ENCODE measurements around the gene KIFC3.
"Not testable (repeated sequence)": the region's sequence is repeated elsewhere in the genome, so short reads cannot be mapped to it uniquely, and the experiment has no call there.

Gene KIFC3

GRCh38 chr16:57823836-57824235 is 21.5 kb upstream of the KIFC3 start:
- DNase-seq = no peak

GRCh38 chr16:57822856-57823255 is 20.6 kb upstream of the KIFC3 start:
- DNase-seq = no peak

- no peak for DNase-seq
These were observed 19.8 kb upstream of the KIFC3 start for GRCh38 chr16:57822018-57822553.

- no peak for DNase-seq
These were observed 19.1 kb upstream of the KIFC3 start for GRCh38 chr16:57821149-57821971.

- DNase-seq = peak; percentile 86
These were observed 16.2 kb upstream of the KIFC3 start for GRCh38 chr16:57818377-57819064.

GRCh38 chr16:57817680-57818079 is 15.4 kb upstream of the KIFC3 start:
- DNase-seq = no peak

GRCh38 chr16:57815987-57816745 is 13.9 kb upstream of the KIFC3 start:
- DNase-seq = peak; percentile 48

GRCh38 chr16:57814896-57815295 is 12.6 kb upstream of the KIFC3 start:
- no peak for DNase-seq

GRCh38 chr16:57813466-57813865 is 11.2 kb upstream of the KIFC3 start:
- no peak for DNase-seq

- DNase-seq = not testable (repeated sequence)
These were observed 9.0 kb upstream of the KIFC3 start for GRCh38 chr16:57811340-57811739.

GRCh38 chr16:57810197-57811031 is 8.1 kb upstream of the KIFC3 start:
- no peak for DNase-seq

GRCh38 chr16:57809276-57810196 is 7.2 kb upstream of the KIFC3 start:
- no peak for DNase-seq

- no peak for DNase-seq
These were observed 6.4 kb upstream of the KIFC3 start for GRCh38 chr16:57808589-57809228.

- peak; percentile 8 for DNase-seq
These were observed 5.8 kb upstream of the KIFC3 start for GRCh38 chr16:57807968-57808528.

GRCh38 chr16:57807252-57807967 is 5.1 kb upstream of the KIFC3 start:
- DNase-seq = no peak

GRCh38 chr16:57805176-57805575 is 2.9 kb upstream of the KIFC3 start:
- no peak for DNase-seq

- DNase-seq = no peak
These were observed 2.0 kb upstream of the KIFC3 start for GRCh38 chr16:57804111-57804837.

GRCh38 chr16:57803134-57803990 is 1.1 kb upstream of the KIFC3 start:
- DNase-seq = no peak
